Activated T-cell treated with anti-CD3 and anti-CD28 coated beads for 24 hours (primary cell): Measurements from ENCODE around the gene PDIA6.
"Not testable (repeated sequence)": the region's sequence is repeated elsewhere in the genome, so short reads cannot be mapped to it uniquely, and the experiment has no call there.

Experiments used
- DNase-seq: peaks from one replicate; pipeline ENCODE4 v3.0.0-alpha.2; 2020; ENCODE audit warnings: low read depth

The PDIA6 gene

GRCh38 chr2:10780821-10781220, 31.8 kb downstream of the PDIA6 start:
- DNase-seq, result not testable (repeated sequence)

DNA sequence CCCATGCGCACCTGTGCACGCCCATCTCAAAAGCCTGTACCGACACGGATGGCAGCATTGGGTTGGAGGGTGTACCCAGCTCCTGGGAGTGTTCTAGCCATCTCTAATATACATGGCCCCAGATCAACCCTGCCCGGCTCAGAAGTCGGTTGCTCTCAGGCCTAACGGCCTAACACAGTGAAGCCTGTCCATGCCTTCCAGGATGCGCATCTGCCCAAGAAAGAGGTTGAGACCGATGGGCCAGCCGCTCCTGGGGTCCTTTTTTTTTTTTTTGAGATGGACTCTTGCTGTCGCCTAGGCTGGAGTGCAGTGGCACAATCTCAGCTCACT, 32.1 kb downstream of the PDIA6 start:
- no peak for DNase-seq

DNA sequence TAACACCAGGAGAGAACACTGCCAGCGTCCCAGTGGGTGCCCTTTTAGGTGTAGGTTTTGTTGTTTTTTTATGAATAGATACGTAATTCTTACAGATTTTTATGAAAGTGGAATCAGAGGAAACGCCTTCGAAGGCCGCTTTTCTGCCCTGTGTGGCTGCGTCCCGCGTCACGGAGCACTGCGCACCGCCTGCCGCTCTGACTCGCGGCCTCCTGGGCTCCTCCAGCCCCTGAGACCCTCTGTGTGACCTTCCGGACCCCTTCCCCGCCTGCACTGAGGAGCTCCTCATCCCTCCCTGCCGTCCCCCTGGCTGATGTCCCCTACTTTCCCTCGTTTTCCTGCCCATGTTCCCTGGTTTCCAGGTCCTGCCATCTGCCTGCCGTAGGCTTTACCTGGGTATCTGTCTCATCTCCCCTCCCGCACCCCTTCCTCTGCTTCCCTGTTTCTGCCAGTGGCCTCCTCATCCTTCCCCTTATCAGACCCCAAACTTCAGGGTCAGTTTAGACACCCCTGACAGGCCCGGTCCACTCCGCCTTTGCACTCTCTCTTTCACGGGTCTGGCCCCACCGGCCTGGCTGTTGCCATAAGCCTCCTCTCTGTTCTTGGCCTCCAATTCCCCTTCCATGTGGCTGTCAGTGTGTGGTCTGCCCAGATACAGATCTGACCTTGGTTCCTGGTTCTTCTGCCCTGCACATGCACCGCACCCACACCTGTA, 32.7 kb downstream of the PDIA6 start:
- no peak for DNase-seq

DNA sequence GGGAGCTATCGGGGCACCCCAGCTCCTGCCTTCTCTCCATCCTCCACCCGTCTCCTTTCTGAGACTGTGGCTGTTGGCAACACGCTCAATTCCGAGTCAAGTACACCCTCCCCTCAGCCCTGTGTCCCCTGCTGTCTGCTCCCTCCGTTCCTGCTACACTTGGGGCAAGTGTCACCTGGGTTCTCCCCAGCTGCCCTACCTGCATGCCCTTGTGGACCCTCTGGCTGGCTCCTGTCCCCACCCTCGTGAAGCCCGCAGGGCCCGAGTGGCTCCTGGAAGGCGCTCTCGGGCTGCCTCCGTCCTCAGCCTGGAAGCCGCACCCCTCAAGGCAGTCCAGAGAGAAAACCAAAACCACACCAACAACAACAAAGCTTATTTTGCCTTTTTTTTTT, 33.9 kb downstream of the PDIA6 start:
- DNase-seq, result no peak

DNA sequence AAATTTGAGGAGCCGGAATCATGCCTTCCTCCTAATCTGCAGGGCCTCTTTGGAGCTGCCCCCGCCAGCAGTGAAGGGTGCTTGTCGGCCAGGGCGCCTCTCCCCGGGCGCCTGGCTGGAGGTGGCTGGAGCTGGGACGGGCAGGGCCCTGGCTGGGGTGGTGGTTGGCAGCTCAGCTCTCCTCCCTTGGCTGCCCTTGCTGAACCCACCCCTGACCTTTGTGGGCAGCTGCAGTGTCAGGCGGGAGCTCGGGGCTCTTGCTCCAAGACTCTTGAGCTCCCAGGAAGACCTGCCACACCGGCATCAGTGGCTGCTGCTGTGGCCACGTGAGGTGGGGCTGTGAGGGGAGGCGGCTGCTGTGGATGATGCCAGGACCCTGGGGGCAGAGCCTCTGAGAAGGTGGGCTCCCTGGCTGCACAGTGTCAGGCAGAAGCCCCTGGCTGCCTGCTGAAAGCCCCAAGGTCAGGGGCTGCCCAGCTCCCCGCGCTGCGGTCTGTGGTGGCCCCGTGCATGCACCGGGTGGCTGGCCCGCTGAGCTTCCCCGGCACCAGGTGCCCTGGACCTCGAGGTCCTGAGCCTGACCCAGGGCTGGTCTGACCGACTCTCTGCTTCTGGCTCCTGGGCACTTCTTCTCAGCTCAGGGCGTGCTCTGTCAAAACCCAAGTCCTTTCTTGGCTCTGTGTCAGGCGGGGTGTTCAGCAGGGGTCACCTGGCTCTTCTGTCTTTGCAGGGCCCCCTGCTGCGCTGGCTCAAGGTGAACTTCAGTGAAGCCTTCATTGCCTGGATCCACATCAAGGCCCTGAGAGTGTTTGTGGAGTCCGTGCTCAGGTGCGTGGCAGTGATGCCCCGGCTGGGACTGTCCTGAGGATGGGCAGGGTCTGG, 34.5 kb downstream of the PDIA6 start:
- no peak for DNase-seq

- no peak for DNase-seq
Measured at GRCh38 chr2:10777111-10777841, 35.3 kb downstream of the PDIA6 start.

DNA sequence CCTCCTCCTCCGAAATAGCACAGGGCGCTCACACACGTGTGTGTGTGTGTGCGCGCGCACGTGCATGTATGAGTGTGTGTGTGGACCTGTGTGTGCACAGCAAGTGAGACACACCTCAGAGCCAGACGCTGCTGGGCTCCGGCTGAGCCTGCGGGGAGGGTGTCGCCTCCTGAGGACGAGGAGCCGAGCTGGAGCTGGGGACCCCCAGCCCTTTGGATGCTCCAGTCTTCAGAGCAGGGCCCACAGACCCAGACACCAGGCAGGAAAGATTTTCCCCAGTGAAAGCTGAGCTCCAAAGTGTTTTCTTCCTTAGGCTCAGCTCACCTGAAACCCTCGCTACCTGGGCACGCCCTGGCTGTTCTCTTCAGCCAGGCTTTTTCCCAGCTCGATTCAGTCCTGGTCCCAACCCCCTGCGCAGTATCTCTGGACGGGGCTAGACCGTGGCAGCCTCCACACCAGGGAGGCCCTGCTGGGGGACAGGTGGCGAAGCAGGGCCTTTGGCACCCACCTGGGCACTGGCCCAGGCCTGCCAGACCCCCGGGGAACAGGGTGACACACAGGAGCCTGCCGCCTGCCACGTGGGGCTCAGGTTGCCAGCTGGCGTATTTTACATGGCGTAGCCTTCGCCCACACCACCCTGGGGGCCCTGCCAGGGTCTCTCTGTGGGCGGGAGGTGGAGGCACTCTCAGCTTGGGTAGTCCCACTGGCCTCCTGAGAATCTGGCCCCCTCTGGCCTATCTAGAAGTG, 36.2 kb downstream of the PDIA6 start:
- DNase-seq, result no peak

GRCh38 chr2:10775831-10776230, 36.8 kb downstream of the PDIA6 start:
- no peak for DNase-seq

- DNase-seq, result no peak
Measured at GRCh38 chr2:10775021-10775780, 37.4 kb downstream of the PDIA6 start.

DNA sequence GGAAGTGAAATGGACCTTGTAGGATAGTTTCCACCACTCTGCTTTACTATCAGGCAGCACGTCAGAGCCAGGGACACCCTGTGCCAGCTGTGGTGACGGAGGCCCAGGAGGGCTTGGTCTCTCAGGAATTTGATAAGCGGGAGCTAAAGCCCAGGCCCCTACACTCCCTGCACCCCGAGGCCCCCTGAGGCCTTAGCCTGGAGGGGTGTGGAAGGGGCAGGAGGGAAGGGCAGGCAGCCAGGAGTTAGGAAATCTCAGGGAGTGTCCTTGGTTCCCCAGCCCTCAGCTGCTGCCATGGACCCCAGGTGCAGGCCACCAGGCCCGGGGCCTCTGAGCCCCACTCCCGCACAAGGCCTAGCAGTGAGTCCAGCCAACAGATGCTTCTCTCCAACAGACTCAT, 38.2 kb downstream of the PDIA6 start:
- DNase-seq, result no peak

DNA sequence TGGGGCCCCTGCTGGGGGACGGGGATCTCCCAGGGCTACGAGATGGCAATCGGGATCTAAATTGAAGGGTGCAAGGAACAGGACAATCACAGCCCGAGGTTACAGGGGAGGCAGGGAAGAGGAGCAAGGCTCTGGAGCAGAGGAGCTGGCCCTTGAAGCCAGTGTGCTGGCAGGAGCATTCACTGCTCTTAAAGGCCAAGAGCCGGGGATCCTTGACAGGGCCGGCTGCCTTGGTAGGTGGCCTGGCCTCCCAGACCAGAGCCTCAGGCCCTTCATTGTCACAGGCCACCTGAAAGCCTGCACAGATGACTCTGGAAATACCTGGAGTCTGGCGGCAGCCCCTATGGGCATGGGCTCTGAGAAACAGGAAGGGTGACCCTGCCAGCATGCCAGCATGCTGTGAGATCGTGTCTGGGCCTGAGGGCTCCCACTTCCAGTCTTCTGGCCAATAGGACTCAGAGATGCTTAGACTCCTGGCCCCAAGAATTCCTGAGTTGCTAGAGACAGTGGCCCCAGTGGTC, 38.7 kb downstream of the PDIA6 start:
- no peak for DNase-seq

DNA sequence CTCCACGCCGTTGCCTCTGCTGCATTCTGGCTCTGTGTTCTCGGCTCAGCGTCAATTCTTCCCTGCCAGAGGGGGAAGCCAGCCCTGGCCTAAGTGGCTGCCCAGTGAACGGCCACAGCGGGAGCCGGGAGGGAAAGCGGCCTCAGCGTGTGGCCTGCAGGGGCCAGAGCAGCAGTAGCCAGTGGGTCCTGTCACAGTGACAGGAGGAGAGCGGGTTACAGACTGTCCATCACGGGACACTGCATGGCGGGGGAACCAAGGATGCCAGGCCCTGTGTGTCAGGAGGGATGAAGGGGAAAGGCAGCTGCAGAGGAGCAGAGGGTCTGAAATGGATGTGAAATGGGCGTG, 39.7 kb downstream of the PDIA6 start:
- no peak for DNase-seq

DNA sequence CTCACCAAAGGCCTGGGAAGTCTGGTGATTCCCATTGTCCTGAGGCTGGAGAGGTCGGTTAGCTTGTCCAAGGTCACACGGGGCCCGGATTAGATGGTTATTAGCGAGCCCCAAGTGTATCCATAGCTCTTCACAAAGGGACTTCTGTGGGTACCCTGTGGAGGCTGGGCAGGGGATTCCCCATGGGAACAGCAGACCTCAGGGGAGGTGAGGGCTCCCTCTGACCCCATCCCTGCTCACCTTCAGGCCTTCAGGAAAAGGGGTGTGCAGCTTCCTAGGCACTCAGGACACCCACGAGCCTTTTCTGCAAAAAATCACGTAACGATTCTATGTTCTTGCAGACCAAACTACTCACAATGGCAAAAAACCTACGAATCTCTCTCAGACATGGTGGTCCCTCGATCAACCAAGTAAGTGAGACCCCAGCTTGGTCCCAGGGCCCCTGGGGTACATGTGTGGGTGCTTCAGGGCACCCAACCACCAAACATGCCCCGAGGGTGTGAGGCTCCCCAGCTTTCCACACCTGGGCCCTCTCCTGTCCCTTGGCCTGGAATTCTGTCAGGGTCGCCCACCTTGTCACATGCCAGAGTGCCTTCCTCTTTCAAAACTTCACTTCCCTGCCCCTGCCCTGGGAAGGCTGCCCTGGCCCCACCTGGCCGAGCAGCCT, 40.3 kb downstream of the PDIA6 start:
- no peak for DNase-seq

- no peak for DNase-seq
Measured at GRCh38 chr2:10771786-10772185, 40.8 kb downstream of the PDIA6 start.

GRCh38 chr2:10770956-10771750, 41.4 kb downstream of the PDIA6 start:
- DNase-seq, result no peak

DNA sequence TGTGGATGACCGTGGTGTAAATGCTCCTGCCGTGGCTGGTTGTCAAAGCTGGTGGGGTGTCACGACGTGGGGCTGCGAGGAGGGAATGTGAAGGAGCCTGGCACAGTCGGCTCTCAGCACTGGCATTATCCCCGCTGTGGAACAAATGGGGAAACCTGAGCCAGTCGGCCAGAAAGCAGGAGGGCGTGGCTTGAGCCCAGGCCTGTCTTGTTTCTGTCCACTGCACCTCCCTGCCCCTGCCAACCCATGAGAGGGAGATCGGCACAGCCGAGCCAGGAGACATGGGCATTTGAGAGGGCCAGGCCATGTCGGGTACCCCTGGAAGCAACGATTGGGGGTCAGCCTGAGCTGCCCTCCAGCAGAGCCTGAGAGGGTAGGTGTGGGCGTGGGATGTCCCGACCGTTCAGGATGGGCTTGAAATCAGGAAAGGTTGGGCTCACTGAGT, 44.5 kb downstream of the PDIA6 start:
- no peak for DNase-seq

DNA sequence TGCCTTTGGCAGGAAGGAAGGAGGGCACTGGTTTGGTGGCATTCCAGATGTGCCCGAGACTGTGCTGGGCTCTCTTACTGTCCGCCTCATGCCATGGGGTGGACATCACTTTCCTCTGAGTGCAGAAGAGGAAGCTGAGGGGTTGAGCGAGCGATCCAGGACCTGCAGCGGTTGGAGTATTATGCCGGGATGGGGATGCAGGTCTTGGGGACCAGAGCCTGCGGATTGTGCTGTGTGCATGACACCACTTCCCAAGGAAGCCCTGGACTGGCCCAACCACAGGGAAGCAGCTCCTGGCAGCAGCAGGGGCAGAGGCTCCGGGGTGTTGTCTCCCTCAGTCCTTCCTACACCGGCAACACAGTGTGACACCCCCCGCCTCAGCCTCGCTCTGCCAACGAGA, 46.7 kb downstream of the PDIA6 start:
- DNase-seq, result no peak

DNA sequence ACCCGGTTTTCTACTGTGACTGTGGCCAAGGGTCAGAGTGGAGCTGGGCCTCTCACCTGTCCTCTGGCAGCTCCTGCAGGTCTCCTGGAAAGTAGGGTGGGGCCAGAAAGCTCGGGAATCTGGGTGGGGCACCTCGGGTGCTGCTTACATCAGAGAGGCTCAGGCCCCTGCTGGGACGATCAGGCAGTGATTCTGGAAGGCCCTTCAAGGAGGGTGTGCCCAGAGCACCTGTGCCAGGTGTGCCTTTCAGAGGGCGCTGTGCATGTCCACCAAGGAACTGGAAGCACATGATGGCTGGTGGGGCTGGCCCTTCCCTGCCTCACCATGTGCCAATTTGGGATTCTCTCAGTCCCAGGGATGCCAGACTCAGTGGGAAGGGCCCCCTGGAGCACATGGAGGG, 47.1 kb downstream of the PDIA6 start:
- no peak for DNase-seq

DNA sequence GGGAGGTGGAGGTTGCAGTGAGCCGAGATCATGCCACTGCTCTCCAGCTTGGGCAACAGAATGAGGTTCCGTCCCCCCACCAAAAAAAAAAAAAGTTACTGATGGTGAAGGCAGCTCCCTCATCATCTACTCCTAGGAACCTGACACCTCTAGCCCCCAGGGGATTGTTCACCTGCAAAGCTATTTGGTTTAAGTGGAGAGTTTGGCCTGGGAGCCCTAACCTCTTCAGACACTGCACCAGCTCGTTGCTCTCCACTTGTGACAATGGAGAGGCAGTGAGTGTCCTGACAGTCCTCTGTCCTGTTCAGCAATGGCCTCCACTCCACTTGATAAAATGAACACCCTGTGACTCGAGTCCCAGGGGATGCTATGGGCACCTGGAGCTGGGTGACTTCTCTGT, 47.7 kb downstream of the PDIA6 start:
- DNase-seq, result no peak
